H9 (cell line): ENCODE results near the gene CCDC33. TPM values are rescaled to one million over a fixed set of nuclear protein-coding genes. Genes with fewer than 3 reads are reported as not detected.

Experiments
- DNase-seq: peaks from one replicate; pipeline ENCODE4 v3.0.0-alpha.2; 2017
- H2AFZ ChIP-seq: one replicate; pipeline ENCODE4 v1.6.1; 2013; ENCODE audit warnings: mild to moderate bottlenecking, low read length, control low read depth, moderate library complexity
- H2AK5ac ChIP-seq: 2 replicates; pipeline ENCODE4 v1.6.1; 2013; ENCODE audit warnings: low read length, control low read depth, mixed read lengths; ENCODE audit not compliant: insufficient read length
- H2BK120ac ChIP-seq: one replicate; pipeline ENCODE4 v1.6.1; 2013; ENCODE audit warnings: low read depth, mild to moderate bottlenecking, low read length, control low read depth, inconsistent platforms; ENCODE audit not compliant: poor library complexity, severe bottlenecking
- H2BK12ac ChIP-seq: 2 replicates; pipeline ENCODE4 v1.6.1; 2013; ENCODE audit warnings: low read length, control low read depth, mixed read lengths, low read depth; ENCODE audit not compliant: insufficient read length
- H2BK15ac ChIP-seq: 2 replicates; pipeline ENCODE4 v1.6.1; 2013; ENCODE audit warnings: low read depth, low read length, control low read depth
- H2BK20ac ChIP-seq: one replicate; pipeline ENCODE4 v1.6.1; 2013; ENCODE audit warnings: low read depth, mild to moderate bottlenecking, low read length, control low read depth, inconsistent platforms; ENCODE audit not compliant: poor library complexity, severe bottlenecking
- H2BK5ac ChIP-seq: 2 replicates; pipeline ENCODE4 v1.6.1; 2013; ENCODE audit warnings: low read length, control low read depth, mixed read lengths; ENCODE audit not compliant: insufficient read length
- H3K14ac ChIP-seq: 2 replicates; pipeline ENCODE4 v1.6.1; 2013; ENCODE audit warnings: low read length, control low read depth; ENCODE audit not compliant: insufficient read depth
- H3K18ac ChIP-seq: 2 replicates; pipeline ENCODE4 v1.6.1; 2013; ENCODE audit warnings: low read depth, mild to moderate bottlenecking, mixed read lengths, low read length, control low read depth; ENCODE audit not compliant: insufficient read length
- H3K23ac ChIP-seq: 2 replicates; pipeline ENCODE4 v1.6.1; 2013; ENCODE audit warnings: low read length, control low read depth, mixed read lengths, low read depth; ENCODE audit not compliant: insufficient read length
- H3K23me2 ChIP-seq: 2 replicates; pipeline ENCODE4 v1.6.1; 2013; ENCODE audit warnings: low read depth, mild to moderate bottlenecking, mixed read lengths, low read length, control low read depth; ENCODE audit not compliant: insufficient read length, poor library complexity, severe bottlenecking
- H3K27ac ChIP-seq: 2 replicates; pipeline ENCODE4 v1.5.1; 2013; ENCODE audit warnings: low read length, control low read depth, mixed read lengths, low read depth; ENCODE audit not compliant: insufficient read length
- H3K27me3 ChIP-seq: 2 replicates; pipeline ENCODE4 v1.6.1; 2013; ENCODE audit warnings: low read length, control low read depth, inconsistent platforms; ENCODE audit not compliant: insufficient read depth
- H3K4ac ChIP-seq: 2 replicates; pipeline ENCODE4 v1.6.1; 2013; ENCODE audit warnings: low read depth, mild to moderate bottlenecking, control low read depth, inconsistent platforms, low read length, moderate library complexity
- H3K4me1 ChIP-seq: 2 replicates; pipeline ENCODE4 v1.6.1; 2013; ENCODE audit warnings: low read length, control low read depth, inconsistent platforms; ENCODE audit not compliant: insufficient read depth
- H3K4me2 ChIP-seq: 2 replicates; pipeline ENCODE4 v1.6.1; 2013; ENCODE audit warnings: low read length, control low read depth, mixed read lengths; ENCODE audit not compliant: insufficient read length, insufficient read depth
- H3K56ac ChIP-seq: 2 replicates; pipeline ENCODE4 v1.6.1; 2013; ENCODE audit warnings: low read depth, mild to moderate bottlenecking, mixed read lengths, low read length, control low read depth; ENCODE audit not compliant: insufficient read length
- H3K79me1 ChIP-seq: 2 replicates; pipeline ENCODE4 v1.6.1; 2013; ENCODE audit warnings: low read depth, mild to moderate bottlenecking, moderate library complexity, low read length, control low read depth, inconsistent platforms; ENCODE audit not compliant: insufficient read depth, poor library complexity, severe bottlenecking
- H3K79me2 ChIP-seq: 2 replicates; pipeline ENCODE4 v1.6.1; 2013; ENCODE audit warnings: low read length, control low read depth, inconsistent platforms; ENCODE audit not compliant: insufficient read depth
- H3K9ac ChIP-seq: 2 replicates; pipeline ENCODE4 v1.6.1; 2013; ENCODE audit warnings: low read length, control low read depth, mixed read lengths; ENCODE audit not compliant: insufficient read length; ENCODE audit errors: extremely low read depth
- H3K9me3 ChIP-seq: one replicate; pipeline ENCODE4 v1.6.1; 2013; ENCODE audit warnings: low read depth, low read length, inconsistent platforms; ENCODE audit not compliant: control insufficient read depth
- H3T11ph ChIP-seq: one replicate; pipeline ENCODE4 v1.6.1; 2013; ENCODE audit warnings: mild to moderate bottlenecking, low read length, control low read depth, inconsistent platforms
- H4K20me1 ChIP-seq: one replicate; pipeline ENCODE4 v1.6.1; 2013; ENCODE audit not compliant: control insufficient read depth, insufficient read length, insufficient read depth
- H4K5ac ChIP-seq: 2 replicates; pipeline ENCODE4 v1.6.1; 2013; ENCODE audit warnings: low read depth, mild to moderate bottlenecking, mixed read lengths, low read length, control low read depth; ENCODE audit not compliant: insufficient read length
- H4K8ac ChIP-seq: replicated peaks from 2 replicates; pipeline ENCODE4 v1.6.1; 2013; ENCODE audit warnings: low read length, control low read depth, mixed read lengths, low read depth; ENCODE audit not compliant: insufficient read length
- H4K91ac ChIP-seq: 2 replicates; pipeline ENCODE4 v1.6.1; 2013; ENCODE audit warnings: low read depth, mild to moderate bottlenecking, moderate library complexity, mixed read lengths, low read length, control low read depth; ENCODE audit not compliant: insufficient read length
- H3K27ac Mint-ChIP-seq, 3 experiments: 2 replicates in 2 of 3; 3 replicates in 1 of 3; pipeline ENCODE4 v1.8.0; 2020 to 2021; ENCODE audit warnings: mixed read lengths in 3 of 3, mild to moderate bottlenecking in 1 of 3, moderate library complexity in 1 of 3
- H3K27me3 Mint-ChIP-seq: 2 replicates; pipeline ENCODE4 v1.8.0; 2021; ENCODE audit warnings: low read depth, mild to moderate bottlenecking, moderate library complexity, mixed read lengths
- H3K36me3 Mint-ChIP-seq, 3 experiments: 2 replicates in 2 of 3; 3 replicates in 1 of 3; pipeline ENCODE4 v1.8.0; 2020 to 2021; ENCODE audit warnings: low read depth in 3 of 3, mixed read lengths in 3 of 3; ENCODE audit not compliant: insufficient read depth in 1 of 3
- H3K4me1 Mint-ChIP-seq, 2 experiments: 2 replicates each; pipeline ENCODE4 v1.8.0; 2020; ENCODE audit warnings: mixed read lengths in 2 of 2
- H3K4me3 Mint-ChIP-seq, 2 experiments: 2 replicates in 1 of 2; 3 replicates in 1 of 2; pipeline ENCODE4 v1.8.0; 2020 to 2021; ENCODE audit warnings: mild to moderate bottlenecking in 2 of 2, mixed read lengths in 2 of 2, moderate library complexity in 1 of 2
- H3K9me3 Mint-ChIP-seq, 2 experiments: 2 replicates in 1 of 2; 3 replicates in 1 of 2; pipeline ENCODE4 v1.8.0; 2020; ENCODE audit warnings: mild to moderate bottlenecking in 2 of 2, mixed read lengths in 2 of 2, moderate library complexity in 1 of 2
- WGBS: extraction: QIAGEN DNeasy Blood & Tissue Kit; methylation state at CpG from one replicate; pipeline ENCODE4 v1.1.7; 2013; ENCODE audit warnings: missing lambda C conversion rate, low lambda C conversion rate, mixed read lengths; ENCODE audit not compliant: insufficient read length; ENCODE audit errors: extremely low coverage; 5-methylcytosine and 5-hydroxymethylcytosine counted together
- total RNA-seq: library from RNA; stranded (reverse); gene quantifications from 2 replicates; pipeline ENCODE4 v1.2.1, GENCODE V29; 2021
- TF ChIP-seq, protein P1 (sequence below): fragments of 200-600 bp; sonication (generic); conservative IDR thresholded peaks from 3 replicates; pipeline ENCODE4 v1.8.0; 2021; ENCODE audit warnings: antibody characterized with exemption, mild to moderate bottlenecking

The CCDC33 gene
- total RNA-seq, 1 experiment from 2014 or later = 4.6 TPM

DNA sequence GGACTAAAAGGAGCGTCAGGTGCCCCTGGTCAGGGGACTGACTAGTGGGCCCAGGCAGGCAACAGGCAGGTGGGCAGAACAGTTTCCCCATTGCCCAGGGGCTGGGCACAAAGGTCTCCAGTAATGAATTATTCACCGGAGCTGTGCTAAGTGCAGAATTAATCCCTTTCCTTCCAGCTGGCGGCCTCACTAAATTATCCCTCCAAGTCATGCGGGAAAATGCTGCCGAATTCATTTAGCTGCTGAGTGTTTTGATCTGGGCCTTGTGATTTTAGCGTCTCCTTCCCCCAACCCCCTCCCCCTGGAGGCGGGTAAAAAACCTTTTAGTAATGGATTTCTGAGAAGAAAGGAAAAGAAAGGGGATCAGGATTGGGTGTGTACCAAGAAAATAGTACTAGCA is 47.2 kb downstream of the CCDC33 start:
- H3K79me1 ChIP-seq = no peaks in the 10 kb centered on the region
- H3K23me2 ChIP-seq = no peaks in the 10 kb centered on the region
- Mint-ChIP-seq H3K27me3 (peaks cover 62% of the 10 kb centered on the region), H3K36me3 (no peaks in the 10 kb centered on the region), H3K9me3 (no peaks in the 10 kb centered on the region), H3K27ac (no peak overlapping the region), H3K4me3 (no peak overlapping the region), H3K4me1 (peaks cover 0 to 6% of the 10 kb centered on the region in 2 experiments; a peak in 3 of 4 replicates)
- H3K56ac ChIP-seq = no peak overlapping the region
- no peak overlapping the region for H2BK5ac ChIP-seq
- H3K9me3 ChIP-seq = no peaks in the 10 kb centered on the region
- DNase-seq = no peak
- no peak overlapping the region for H3K4me2 ChIP-seq
- no peaks in the 10 kb centered on the region for H4K20me1 ChIP-seq
- no peak overlapping the region for H3K23ac ChIP-seq
- no peak overlapping the region for H3K27ac ChIP-seq
- TF ChIP-seq, protein P1, sequence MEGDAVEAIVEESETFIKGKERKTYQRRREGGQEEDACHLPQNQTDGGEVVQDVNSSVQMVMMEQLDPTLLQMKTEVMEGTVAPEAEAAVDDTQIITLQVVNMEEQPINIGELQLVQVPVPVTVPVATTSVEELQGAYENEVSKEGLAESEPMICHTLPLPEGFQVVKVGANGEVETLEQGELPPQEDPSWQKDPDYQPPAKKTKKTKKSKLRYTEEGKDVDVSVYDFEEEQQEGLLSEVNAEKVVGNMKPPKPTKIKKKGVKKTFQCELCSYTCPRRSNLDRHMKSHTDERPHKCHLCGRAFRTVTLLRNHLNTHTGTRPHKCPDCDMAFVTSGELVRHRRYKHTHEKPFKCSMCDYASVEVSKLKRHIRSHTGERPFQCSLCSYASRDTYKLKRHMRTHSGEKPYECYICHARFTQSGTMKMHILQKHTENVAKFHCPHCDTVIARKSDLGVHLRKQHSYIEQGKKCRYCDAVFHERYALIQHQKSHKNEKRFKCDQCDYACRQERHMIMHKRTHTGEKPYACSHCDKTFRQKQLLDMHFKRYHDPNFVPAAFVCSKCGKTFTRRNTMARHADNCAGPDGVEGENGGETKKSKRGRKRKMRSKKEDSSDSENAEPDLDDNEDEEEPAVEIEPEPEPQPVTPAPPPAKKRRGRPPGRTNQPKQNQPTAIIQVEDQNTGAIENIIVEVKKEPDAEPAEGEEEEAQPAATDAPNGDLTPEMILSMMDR = no peak
- no CpG with 5 or more reads among the region's 7 CpGs for WGBS
- no peak overlapping the region for H2BK12ac ChIP-seq
- no peak overlapping the region for H3K9ac ChIP-seq
- H2AFZ ChIP-seq = no peak overlapping the region
- no peaks in the 10 kb centered on the region for H3K4me1 ChIP-seq
- no peak overlapping the region for H4K91ac ChIP-seq
- H4K8ac ChIP-seq = no peak overlapping the region
- H3T11ph ChIP-seq = no peak overlapping the region
- no peak overlapping the region for H3K4ac ChIP-seq
- H3K79me2 ChIP-seq = no peaks in the 10 kb centered on the region
- no peak overlapping the region for H2BK15ac ChIP-seq
- H3K18ac ChIP-seq = no peak overlapping the region
- no peak overlapping the region for H2BK120ac ChIP-seq
- no peak overlapping the region for H2BK20ac ChIP-seq
- no peak overlapping the region for H2AK5ac ChIP-seq
- no peak overlapping the region for H3K14ac ChIP-seq
- no peak overlapping the region for H4K5ac ChIP-seq
- H3K27me3 ChIP-seq = no peaks in the 10 kb centered on the region; the same call in 1 of the 2 replicates
